Sigmoid colon (tissue), 7 donors: ENCODE data around the gene LCORL. TPM values are rescaled to one million over a fixed set of nuclear protein-coding genes. Genes with fewer than 3 reads are reported as not detected.

Experiments
- DNase-seq: peaks from one replicate; pipeline ENCODE4 v3.0.0-alpha.2; 2019
- H3K27ac ChIP-seq, 4 donors: fragments of 200-600 bp; sonication (generic); one replicate each; pipeline ENCODE4 v1.5.1; 2016 to 2019; ENCODE audit warnings: mild to moderate bottlenecking in 1 of 4
- H3K27me3 ChIP-seq, 3 donors: fragments of 200-600 bp; sonication (generic); one replicate each; pipeline ENCODE4 v1.5.1; 2019; ENCODE audit warnings: mild to moderate bottlenecking in 1 of 3
- H3K36me3 ChIP-seq, 4 donors: fragments of 200-600 bp; sonication (generic); one replicate each; pipeline ENCODE4 v1.5.1; 2016 to 2019
- H3K4me1 ChIP-seq, 4 donors: fragments of 200-600 bp; sonication (generic); one replicate each; pipeline ENCODE4 v1.5.1; 2017 to 2019
- H3K4me3 ChIP-seq, 4 donors: fragments of 200-600 bp; sonication (generic); one replicate each; pipeline ENCODE4 v1.5.1; 2017 to 2019; ENCODE audit warnings: mild to moderate bottlenecking in 2 of 4, moderate library complexity in 1 of 4
- H3K9me3 ChIP-seq, 4 donors: fragments of 200-600 bp in 3 of 4; sonication (generic) in 3 of 4; one replicate each; pipeline versions ENCODE4 v1.5.1 to v1.6.1; 2013 to 2019
- EP300 ChIP-seq, 4 donors: sonication (generic); formaldehyde crosslinking; IDR thresholded peaks; one replicate each; pipeline ENCODE4 v1.6.1; 2017; ENCODE audit warnings: antibody characterized with exemption in 4 of 4
- POLR2A ChIP-seq, 2 donors: fragments of 450-650 bp; IDR thresholded peaks; one replicate each; pipeline ENCODE4 v1.6.1; 2016; ENCODE audit warnings: antibody characterized with exemption in 2 of 2, mild to moderate bottlenecking in 2 of 2, moderate library complexity in 2 of 2
- POLR2AphosphoS5 ChIP-seq, 4 donors: sonication (generic); formaldehyde crosslinking; IDR thresholded peaks; one replicate each; pipeline ENCODE4 v1.6.1; 2017; ENCODE audit warnings: antibody characterized with exemption in 4 of 4
- WGBS, 2 donors: extraction: QIAGEN DNeasy Blood & Tissue Kit; methylation state at CpG; one replicate each; pipeline ENCODE4 v1.1.7; 2013; 5-methylcytosine and 5-hydroxymethylcytosine counted together
- intact Hi-C: fragments of 100-400 bp; cut with DNase I; formaldehyde crosslinking; loops from one replicate; pipeline ENCODE4 v1.15.1; 2023
- polyA plus RNA-seq, 3 donors: library from polyadenylated mRNA; stranded (reverse); fragments of 200-250 nt; gene quantifications; one replicate each; pipeline ENCODE4 v1.2.3, GENCODE V29; 2013
- total RNA-seq, 4 donors: library from RNA; depleted of rRNA; stranded (reverse); fragments of >200 nt; gene quantifications; one replicate each; pipeline ENCODE4 v1.1.0, GENCODE V29; 2016
- TF ChIP-seq, protein P1 (sequence below), 4 experiments: fragments of 450-650 bp in 3 of 4; fragments of 200-600 bp in 1 of 4; IDR thresholded peaks; one replicate each; pipeline ENCODE4 v1.5.1; 2016 to 2019; ENCODE audit warnings: antibody characterized with exemption in 4 of 4, mild to moderate bottlenecking in 3 of 4, moderate library complexity in 2 of 4
- donor health status: healthy with polysubstance abuse.
- donor health status: Bipolar disorder and iron deficiency.
- donor health status: healthy.

Gene LCORL
- total and polyA plus RNA-seq, 7 donors = 3.2 to 46.0 (median 27.5) TPM

DNA sequence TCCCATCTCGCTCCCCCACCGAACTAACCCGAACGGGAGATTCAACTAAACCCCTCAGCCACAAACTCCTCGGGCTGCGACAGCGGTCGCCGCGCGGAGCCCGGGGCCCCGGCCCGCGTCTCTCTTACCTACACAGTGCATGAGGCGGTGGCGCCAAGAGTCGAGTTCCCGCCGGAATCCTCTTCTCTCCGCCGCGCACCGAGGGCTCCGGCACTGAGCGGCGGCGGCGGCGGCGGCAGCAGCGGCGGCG, 160 bp downstream of the LCORL start:
- no peaks in the 10 kb centered on the region for H3K36me3 ChIP-seq
- WGBS, 2 donors = 0% methylated on average over 34 of the region's 34 CpGs
- H3K27me3 ChIP-seq = no peaks in the 10 kb centered on the region
- intact Hi-C loops = no loop called here
- DNase-seq = no peak
- peak overlapping the region; percentile 87 to 98 (median 96) for H3K4me3 ChIP-seq
- H3K27ac ChIP-seq = peak overlapping the region; percentile 92 to 97 (median 96)
- peaks cover 0 to 16% (median 11%) of the 10 kb centered on the region in 4 donors for H3K4me1 ChIP-seq
- H3K9me3 ChIP-seq = no peaks in the 10 kb centered on the region
- TF ChIP-seq POLR2AphosphoS5 (IDR thresholded peaks at IDR 0.05) (no peak), EP300 (IDR thresholded peaks at IDR 0.05) (no peak), POLR2A (IDR thresholded peaks at IDR 0.05) (no peak)
- TF ChIP-seq, protein P1, sequence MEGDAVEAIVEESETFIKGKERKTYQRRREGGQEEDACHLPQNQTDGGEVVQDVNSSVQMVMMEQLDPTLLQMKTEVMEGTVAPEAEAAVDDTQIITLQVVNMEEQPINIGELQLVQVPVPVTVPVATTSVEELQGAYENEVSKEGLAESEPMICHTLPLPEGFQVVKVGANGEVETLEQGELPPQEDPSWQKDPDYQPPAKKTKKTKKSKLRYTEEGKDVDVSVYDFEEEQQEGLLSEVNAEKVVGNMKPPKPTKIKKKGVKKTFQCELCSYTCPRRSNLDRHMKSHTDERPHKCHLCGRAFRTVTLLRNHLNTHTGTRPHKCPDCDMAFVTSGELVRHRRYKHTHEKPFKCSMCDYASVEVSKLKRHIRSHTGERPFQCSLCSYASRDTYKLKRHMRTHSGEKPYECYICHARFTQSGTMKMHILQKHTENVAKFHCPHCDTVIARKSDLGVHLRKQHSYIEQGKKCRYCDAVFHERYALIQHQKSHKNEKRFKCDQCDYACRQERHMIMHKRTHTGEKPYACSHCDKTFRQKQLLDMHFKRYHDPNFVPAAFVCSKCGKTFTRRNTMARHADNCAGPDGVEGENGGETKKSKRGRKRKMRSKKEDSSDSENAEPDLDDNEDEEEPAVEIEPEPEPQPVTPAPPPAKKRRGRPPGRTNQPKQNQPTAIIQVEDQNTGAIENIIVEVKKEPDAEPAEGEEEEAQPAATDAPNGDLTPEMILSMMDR (IDR thresholded peaks at IDR 0.05) = no peak

GRCh38 chr4:18020671-18021469, 685 bp downstream of the LCORL start:
- no peaks in the 10 kb centered on the region for H3K36me3 ChIP-seq
- peaks cover 0 to 16% (median 11%) of the 10 kb centered on the region in 4 donors for H3K4me1 ChIP-seq
- H3K27ac ChIP-seq = peak overlapping the region; percentile 92 to 97 (median 96)
- H3K27me3 ChIP-seq = no peaks in the 10 kb centered on the region
- peak overlapping the region; percentile 87 to 98 (median 96) for H3K4me3 ChIP-seq
- TF ChIP-seq, protein P1 (IDR thresholded peaks at IDR 0.05) = no peak
- TF ChIP-seq POLR2AphosphoS5 (IDR thresholded peaks at IDR 0.05) (peak in 1 of 4 donors; percentile 29), POLR2A (IDR thresholded peaks at IDR 0.05) (no peak), EP300 (IDR thresholded peaks at IDR 0.05) (no peak)
- DNase-seq = peak; percentile 87
- H3K9me3 ChIP-seq = no peaks in the 10 kb centered on the region
- intact Hi-C loops = no loop called here
- 0 to 1% methylated on average over 90 of the region's 90 CpGs for WGBS, 2 donors

GRCh38 chr4:18020145-18020670, 1.3 kb downstream of the LCORL start:
- Histone ChIP-seq H3K4me1 (peaks cover 0 to 16% (median 11%) of the 10 kb centered on the region in 4 donors), H3K27ac (peak overlapping the region; percentile 92 to 97 (median 96)), H3K27me3 (no peaks in the 10 kb centered on the region), H3K4me3 (peak overlapping the region; percentile 87 to 98 (median 96)), H3K9me3 (no peaks in the 10 kb centered on the region), H3K36me3 (no peaks in the 10 kb centered on the region)
- TF ChIP-seq, protein P1 (IDR thresholded peaks at IDR 0.05) = no peak
- TF ChIP-seq POLR2AphosphoS5 (IDR thresholded peaks at IDR 0.05) (no peak), POLR2A (IDR thresholded peaks at IDR 0.05) (no peak), EP300 (IDR thresholded peaks at IDR 0.05) (no peak)
- intact Hi-C loops = no loop called here
- WGBS, 2 donors = 2 to 4% methylated on average over 16 of the region's 16 CpGs
- DNase-seq = no peak

- no peak for DNase-seq
- Histone ChIP-seq H3K9me3 (no peaks in the 10 kb centered on the region), H3K36me3 (no peaks in the 10 kb centered on the region), H3K4me3 (no peak overlapping the region), H3K4me1 (peaks cover 0 to 32% (median 17%) of the 10 kb centered on the region in 4 donors), H3K27me3 (no peaks in the 10 kb centered on the region), H3K27ac (no peak overlapping the region)
- intact Hi-C loops = no loop called here
- no peak for TF ChIP-seq EP300 (IDR thresholded peaks at IDR 0.05)
- TF ChIP-seq, protein P1 (IDR thresholded peaks at IDR 0.05) = no peak
- TF ChIP-seq POLR2AphosphoS5 (IDR thresholded peaks at IDR 0.05) = no peak
- WGBS, 2 donors = 23 to 72% methylated on average over 1 of the region's 1 CpG
These were observed 7.3 kb downstream of the LCORL start for GRCh38 chr4:18014269-18014668.
